ENCODE measurements around the gene PCP2. TPM values are rescaled to one million over a fixed set of nuclear protein-coding genes. Genes with fewer than 3 reads are reported as not detected.

PCP2 gene
- total RNA-seq, 1 donor from 2014 or later = 2.7 TPM

DNA sequence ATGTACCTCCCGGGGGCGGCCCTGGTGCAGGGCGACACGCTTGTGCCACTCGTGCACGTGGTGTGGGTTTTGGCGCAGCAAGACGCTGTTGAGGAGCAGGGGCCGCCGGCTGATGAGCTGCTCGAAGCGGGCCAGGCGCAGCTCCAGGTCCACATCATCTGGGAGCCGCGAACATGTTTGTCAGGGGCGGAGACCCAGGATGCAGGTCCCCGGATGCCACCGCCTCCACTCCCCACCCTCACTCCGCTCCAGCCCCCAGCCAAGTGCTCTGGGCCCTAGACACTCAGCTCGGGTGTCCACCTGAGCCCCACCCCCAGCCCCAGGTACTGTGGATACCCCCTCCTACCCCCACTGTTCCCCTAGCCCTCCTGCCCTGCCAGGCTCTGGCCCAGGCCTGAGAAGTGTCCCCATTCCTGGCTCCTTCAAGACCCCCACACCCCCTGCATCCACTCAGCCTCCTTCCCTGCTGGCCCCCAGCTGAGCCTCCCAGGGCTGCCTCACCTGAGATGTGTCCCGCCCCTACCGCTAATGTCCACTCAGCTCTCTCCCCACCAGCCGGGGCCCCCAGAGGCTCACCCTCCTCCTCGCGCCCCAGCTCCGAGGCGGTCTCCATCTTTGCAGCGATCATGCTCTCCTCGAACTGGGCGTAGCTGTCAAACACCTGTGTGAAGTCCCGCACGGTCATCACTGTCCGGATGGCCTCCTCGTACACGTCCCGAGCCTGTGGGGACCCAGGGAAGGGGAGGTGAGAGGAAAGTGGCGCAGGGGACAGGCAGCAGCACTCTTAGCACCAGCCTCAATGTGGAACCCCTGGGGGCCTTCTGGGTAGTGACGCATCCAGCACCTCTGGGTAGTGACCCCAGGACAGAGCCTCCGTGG, 9.6 kb downstream of the PCP2 start:
- Histone ChIP-seq H3K36me3 (peaks cover 80% of the 10 kb centered on the region), H3K4me3 (no peak overlapping the region), H3K27ac (replicated peaks) (no peak overlapping the region), H3K27me3 (ENCODE audit: low read depth) (no peaks in the 10 kb centered on the region), H3K4me1 (peaks cover 28% of the 10 kb centered on the region), H3K9me3 (replicated peaks) (no peaks in the 10 kb centered on the region)
- DNase-seq = no peak
- TF ChIP-seq CTCF (IDR thresholded peaks at IDR 0.05; ENCODE audit: borderline replicate concordance) = no peak
- intact Hi-C loops (cut with micrococcal nuclease) = no loop called here

DNA sequence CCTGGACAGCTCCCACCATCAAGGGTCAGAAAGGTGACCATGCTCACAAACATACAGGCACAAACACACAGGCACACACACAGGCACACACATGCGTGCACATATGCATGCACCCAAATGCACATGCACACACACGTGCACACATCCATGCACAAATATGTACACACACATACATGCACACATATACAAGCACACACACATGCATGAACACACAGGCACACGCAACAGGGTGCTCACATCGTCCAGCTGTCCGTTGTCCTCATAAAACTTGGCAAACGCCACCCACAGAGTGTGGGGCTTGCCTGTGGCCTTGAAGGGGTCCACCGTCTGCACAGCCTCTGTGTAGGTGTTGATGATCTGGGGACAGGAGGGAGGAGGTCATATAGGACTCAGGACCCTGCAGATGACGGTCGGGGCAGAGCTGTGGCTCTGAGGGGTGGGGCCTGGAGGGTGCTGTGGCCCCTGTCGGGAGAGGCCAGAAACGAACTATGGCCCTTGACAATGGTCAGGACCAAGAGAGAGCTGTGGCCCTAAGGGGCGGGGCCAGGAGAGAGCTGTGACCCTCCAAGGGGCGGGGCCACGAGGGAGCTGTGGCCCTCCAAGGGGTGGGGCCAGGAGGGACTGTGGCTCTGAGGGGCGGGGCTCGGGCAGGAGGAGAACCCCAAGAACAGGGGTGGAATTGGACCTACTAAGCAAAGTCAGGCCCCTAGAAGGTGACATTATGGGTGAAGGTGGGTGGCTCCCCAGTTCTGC, 10.4 kb downstream of the PCP2 start:
- no peak for TF ChIP-seq CTCF (IDR thresholded peaks at IDR 0.05; ENCODE audit: borderline replicate concordance)
- DNase-seq = no peak
- no peaks in the 10 kb centered on the region for H3K9me3 ChIP-seq (replicated peaks)
- peaks cover 81% of the 10 kb centered on the region for H3K36me3 ChIP-seq
- H3K4me1 ChIP-seq = peaks cover 27% of the 10 kb centered on the region
- intact Hi-C loops (cut with micrococcal nuclease) = no loop called here
- H3K27ac ChIP-seq (replicated peaks) = no peak overlapping the region
- no peak overlapping the region for H3K4me3 ChIP-seq
- H3K27me3 ChIP-seq (ENCODE audit: low read depth) = no peaks in the 10 kb centered on the region

GRCh38 chr19:7620442-7621412, 12.8 kb downstream of the PCP2 start:
- DNase-seq = no peak
- no peak overlapping the region for H3K27ac ChIP-seq (replicated peaks)
- peaks cover 67% of the 10 kb centered on the region for H3K36me3 ChIP-seq
- no peaks in the 10 kb centered on the region for H3K9me3 ChIP-seq (replicated peaks)
- H3K4me1 ChIP-seq = peaks cover 17% of the 10 kb centered on the region
- no peak for TF ChIP-seq CTCF (IDR thresholded peaks at IDR 0.05; ENCODE audit: borderline replicate concordance)
- no peak overlapping the region for H3K4me3 ChIP-seq
- H3K27me3 ChIP-seq (ENCODE audit: low read depth) = no peaks in the 10 kb centered on the region
- intact Hi-C loops (cut with micrococcal nuclease) = no loop called here

- H3K4me3 ChIP-seq = no peak overlapping the region
- DNase-seq = no peak
- H3K27me3 ChIP-seq (ENCODE audit: low read depth) = no peaks in the 10 kb centered on the region
- H3K9me3 ChIP-seq (replicated peaks) = no peaks in the 10 kb centered on the region
- H3K4me1 ChIP-seq = peaks cover 17% of the 10 kb centered on the region
- intact Hi-C loops (cut with micrococcal nuclease) = no loop called here
- no peak for TF ChIP-seq CTCF (IDR thresholded peaks at IDR 0.05; ENCODE audit: borderline replicate concordance)
- peaks cover 58% of the 10 kb centered on the region for H3K36me3 ChIP-seq
- H3K27ac ChIP-seq (replicated peaks) = no peak overlapping the region
Observed at GRCh38 chr19:7619671-7620441, 13.7 kb downstream of the PCP2 start.
